ENCODE data around the gene ICA1.

DNA sequence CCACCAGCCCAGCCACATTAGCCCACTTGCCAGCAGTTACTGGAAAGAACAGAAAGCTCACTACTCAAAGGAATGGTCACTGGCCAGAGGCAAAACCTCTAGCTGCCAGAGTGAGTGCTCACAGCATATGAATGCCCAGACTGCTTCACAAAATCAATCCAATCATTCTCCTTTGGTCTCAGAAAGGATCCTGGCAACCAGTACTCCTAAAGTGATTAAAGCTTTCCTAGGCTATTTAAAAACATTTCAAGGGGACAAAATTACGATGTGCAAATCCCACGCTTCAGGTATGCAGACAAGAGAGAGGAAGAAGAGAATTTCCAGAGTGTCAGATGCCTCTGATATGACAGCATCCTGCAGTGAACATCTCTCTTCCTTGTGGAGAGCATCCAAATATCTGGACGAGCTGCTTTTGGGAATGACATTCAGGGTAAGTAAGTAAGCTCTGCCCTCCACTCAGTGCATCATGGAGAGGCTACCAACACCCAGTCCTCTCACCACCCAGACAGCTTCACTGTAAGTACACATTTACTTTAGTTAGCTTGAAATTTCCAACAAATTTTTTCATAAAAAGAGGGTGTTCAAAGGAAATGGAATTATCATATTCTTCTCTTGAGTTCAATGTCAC lies 25.1 kb downstream of the ICA1 start:
- TF ChIP-seq, protein P1, sequence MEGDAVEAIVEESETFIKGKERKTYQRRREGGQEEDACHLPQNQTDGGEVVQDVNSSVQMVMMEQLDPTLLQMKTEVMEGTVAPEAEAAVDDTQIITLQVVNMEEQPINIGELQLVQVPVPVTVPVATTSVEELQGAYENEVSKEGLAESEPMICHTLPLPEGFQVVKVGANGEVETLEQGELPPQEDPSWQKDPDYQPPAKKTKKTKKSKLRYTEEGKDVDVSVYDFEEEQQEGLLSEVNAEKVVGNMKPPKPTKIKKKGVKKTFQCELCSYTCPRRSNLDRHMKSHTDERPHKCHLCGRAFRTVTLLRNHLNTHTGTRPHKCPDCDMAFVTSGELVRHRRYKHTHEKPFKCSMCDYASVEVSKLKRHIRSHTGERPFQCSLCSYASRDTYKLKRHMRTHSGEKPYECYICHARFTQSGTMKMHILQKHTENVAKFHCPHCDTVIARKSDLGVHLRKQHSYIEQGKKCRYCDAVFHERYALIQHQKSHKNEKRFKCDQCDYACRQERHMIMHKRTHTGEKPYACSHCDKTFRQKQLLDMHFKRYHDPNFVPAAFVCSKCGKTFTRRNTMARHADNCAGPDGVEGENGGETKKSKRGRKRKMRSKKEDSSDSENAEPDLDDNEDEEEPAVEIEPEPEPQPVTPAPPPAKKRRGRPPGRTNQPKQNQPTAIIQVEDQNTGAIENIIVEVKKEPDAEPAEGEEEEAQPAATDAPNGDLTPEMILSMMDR (IDR thresholded peaks at IDR 0.05; ENCODE audit: low read depth, low read length, poor library complexity, severe bottlenecking) = no peak
- no peak for TF ChIP-seq EZH2phosphoT487 (IDR thresholded peaks at IDR 0.05; ENCODE audit: borderline replicate concordance, low read length)

All from DOHH2 (cell line).